ENCODE results near the gene MED22.
"Not testable (repeated sequence)": the region's sequence is repeated elsewhere in the genome, so short reads cannot be mapped to it uniquely, and the experiment has no call there.

The MED22 gene

DNA sequence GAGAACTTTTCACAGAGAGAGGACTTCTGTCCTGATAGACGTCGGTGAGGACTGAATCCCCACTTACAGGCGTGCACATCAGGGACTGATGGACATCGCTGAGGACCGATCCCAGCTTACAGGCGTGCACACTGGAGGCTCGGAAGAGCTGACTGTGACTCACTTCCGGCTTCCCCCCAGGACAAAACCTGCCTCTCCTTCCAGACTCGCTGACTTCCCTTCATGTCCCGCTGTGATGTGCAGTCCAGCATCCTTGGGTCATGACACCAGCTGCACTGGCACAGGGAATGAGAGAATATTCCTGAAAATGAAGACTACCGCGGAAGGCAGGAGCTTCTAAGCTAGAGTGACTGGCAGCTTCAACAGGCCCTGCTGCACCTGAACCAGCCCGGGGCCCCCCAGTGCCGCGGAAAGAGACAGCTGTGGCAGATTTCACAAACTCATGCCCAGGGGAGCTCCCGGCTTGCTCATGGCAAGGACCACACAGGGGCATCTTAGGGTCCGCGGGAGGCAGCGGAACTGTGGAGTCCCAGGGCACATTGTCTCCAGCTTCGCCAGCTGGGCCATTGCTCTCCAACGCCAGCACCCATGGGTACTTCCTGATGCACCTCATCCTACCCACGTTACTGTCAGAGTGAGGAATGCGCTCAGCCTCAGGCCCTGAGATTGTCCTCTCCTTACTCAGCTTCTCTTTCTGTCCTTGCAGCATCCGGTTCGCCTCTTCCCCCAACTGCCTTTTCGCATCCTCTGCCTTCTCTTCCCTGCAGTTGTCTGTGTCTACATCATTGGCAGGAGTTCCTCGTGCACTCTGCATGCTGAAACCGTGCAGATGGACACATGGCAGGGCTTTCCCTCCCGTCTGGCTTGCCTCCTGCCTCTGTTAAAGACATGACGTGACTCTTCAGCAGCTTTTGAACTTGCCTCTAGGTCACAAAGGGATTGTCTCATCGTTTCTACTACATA, 41.4 kb downstream of the MED22 start:
- no peak for DNase-seq (ENCODE audit: low read depth in 2 of 2)

DNA sequence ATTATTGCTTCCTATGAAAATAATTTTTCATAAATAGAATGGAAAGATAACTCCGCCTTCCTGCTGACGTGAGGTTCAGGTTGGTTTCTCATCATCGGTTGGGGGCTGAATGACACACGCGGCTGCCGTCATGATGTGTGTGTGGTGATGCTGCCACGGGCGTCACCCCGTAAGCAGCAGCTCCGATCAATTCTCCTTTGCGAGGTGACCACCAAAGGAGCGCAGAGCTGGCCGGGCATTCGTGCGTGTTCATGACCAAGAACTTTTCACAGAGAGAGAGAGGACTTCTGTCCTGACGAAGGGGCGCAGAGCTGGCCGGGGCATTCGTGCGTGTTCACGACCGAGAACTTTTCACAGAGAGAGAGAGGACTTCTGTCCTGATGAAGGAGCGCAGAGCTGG, 42.2 kb downstream of the MED22 start:
- no peak for DNase-seq (ENCODE audit: low read depth in 2 of 2)

DNA sequence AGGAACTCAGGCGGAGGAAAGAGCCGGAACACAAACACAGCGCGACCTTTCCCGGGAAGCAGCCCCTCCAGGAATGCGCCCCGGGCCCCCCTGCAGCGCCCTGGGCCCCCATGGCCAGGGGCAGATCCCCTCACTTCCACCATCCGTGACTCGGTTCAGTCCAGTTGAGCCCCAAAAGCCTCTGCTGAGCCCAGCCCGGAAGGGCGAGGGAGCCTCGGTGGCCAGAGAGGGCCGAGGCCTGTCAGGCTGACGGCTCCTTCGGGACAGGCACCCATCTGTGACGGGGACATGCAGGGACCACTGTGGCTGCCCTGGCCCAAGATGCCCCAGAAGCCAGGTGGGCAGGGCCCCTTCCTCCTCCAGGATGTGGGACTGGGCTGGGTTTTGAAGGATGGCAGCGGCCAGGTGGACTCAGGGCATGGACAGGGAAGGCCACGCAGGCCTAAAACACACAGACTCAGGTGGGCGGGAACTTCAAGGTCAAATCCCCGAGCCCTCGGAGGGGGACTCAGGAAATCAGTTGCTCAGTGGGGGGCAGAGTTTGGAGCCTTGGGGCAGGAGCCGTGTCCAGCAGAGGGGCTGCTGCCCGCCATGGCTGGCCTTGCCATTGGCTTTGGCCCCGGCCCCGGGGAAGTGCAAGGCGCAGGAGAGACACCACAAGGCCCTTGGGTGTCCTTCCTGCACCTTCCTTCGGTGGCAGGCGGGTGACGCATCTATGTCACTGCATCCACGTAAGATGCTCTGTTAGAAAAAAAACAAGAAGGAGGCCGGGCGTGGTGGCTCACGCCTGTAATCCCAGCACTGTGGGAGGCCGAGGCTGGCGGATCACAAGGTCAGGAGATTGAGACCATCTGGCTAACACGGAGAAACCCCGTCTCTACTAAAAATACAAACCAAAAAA, 43.2 kb downstream of the MED22 start:
- DNase-seq (ENCODE audit: low read depth in 2 of 2): no peak

DNA sequence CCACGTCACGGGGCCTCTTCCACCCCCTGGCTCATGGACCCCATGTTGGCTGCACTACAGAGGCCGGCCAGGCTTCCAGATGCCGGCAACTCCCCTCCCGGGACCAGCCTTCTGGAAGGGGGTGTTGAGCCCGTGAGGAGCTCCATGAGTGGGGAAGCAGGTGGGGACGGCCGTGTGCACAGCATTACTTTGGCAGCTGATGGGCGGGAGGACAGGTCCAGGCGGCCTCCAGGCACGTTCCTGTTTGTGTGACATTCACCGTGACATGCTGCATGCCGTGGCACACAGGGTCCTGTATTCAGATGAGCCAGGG, 43.8 kb downstream of the MED22 start:
- DNase-seq (ENCODE audit: low read depth in 2 of 2): no peak

DNA sequence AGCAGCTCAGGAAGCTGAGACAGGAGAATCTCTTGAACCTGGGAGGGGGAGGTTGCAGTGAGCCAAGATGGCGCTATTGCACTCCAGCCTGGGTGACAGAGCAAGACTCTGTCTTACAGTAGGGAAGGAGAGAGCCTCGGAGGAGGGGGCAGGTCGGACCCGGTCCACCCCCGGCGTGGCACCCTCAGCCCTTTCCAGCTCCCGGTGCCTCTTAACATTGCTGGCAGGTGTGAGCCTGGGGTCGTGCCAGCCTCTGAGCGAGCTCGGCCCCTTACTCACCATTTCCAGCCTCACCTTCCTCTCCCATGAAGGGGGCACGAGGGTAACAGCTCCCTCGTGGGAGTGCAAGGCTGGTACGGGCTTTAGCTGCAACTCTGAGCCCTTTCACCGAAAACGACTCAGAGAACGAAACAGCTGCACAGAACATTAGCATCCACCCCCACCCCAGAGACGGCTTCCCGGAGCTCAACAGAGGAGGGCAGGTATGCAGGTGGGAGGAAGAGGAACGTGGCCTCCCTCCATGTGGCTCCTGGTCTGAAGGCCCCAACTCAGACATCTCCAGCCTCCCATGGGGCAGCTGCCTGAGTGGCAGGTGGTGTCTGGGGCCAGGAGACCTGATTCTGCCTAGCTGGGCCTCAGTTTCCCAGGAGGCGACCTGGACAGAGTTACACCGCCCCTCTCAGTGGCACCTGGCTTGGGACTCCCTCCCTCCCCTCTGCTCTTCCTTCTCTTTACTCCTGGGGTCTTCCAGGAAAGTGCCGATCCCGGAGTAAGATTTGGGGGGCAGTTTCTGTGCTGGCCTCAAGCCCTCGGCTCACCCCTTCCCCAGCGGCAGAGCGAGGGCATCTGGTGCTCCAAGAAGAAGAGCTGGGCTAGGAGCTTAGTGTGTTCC, 44.4 kb downstream of the MED22 start:
- no peak for DNase-seq (ENCODE audit: low read depth in 2 of 2)

DNA sequence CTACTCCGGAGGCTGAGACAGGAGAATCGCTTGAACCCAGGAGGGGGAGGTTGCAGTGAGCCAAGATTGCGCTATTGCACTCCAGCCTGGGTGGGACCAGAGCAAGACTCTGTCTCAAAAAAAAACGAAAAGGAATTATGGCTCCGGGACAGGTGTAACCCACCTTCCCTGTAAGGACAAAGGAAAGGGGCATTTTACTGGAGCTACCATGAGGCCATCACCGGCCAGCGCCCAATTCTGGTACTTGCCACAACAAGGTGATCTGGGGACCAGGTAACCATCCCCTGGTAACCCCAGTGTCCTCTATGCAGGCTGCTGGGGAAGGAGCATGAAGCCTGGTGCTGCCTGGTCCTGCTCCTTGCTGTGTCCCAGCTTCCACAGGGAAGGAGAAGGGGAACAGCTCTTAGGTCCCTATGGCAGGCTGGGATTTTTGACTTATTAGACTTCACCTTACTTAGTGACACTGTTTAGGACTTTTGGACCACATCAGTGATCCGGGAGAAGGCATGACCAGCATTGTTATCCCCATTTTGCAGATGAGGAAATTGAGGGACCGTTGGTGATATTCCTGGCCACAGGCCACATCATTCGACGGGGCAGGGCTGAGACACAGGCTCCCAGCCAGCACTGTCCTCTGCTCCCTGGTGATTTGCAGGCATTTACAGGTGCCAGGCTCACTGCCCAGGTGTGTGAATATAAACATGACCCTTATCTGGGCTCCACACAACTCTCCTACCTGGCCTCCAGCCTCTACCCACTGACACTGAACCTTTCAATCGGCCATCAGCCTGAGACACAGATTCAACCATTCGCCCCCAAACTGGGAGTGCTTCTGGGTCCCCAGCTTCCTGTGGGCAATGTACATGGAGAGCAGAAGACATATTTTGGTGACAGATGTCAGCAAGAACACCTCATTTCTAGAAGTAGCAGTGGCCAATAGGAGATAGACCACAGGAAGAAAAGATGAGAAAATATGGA, 46.4 kb downstream of the MED22 start:
- no peak for DNase-seq (ENCODE audit: low read depth in 2 of 2)

DNA sequence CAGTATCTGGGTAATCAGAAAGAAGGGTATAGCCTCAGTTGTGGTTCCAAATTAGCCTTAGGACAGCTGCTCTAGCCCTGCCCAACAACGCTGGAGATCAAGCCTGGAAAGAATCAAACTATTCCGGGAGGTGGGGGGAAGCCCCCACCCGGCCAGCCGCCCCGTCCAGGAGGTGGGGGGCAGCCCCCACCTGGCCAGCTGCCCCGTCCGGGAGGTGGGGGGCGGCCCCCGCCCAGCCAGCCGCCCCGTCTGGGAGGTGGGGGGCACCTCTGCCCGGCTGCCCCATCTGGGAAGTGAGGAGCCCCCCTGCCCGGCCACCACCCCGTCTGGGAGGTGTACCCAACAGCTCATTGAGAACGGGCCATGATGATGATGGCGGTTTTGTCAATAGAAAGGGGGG, 47.9 kb downstream of the MED22 start:
- DNase-seq (ENCODE audit: low read depth in 2 of 2): not testable (repeated sequence)

DNA sequence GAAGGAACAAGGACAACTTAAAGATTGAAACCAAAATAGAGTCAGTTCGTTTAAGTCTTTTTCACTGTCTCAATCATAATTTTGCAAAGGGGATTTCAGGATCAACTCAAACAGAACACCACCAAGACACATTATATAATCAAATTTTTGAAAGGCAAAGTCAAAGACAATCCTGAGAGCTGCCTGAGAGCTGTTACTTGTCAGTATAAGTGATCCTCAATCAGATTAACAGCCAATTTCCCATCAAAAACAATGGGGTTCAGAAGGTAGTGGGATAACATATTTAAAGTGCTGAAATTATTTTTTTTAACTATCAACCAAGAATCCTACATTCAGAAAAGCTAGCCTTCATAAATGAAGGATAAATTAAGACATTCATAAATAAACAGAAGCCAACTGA, 53.7 kb downstream of the MED22 start:
- no peak for DNase-seq (ENCODE audit: low read depth in 2 of 2)

DNA sequence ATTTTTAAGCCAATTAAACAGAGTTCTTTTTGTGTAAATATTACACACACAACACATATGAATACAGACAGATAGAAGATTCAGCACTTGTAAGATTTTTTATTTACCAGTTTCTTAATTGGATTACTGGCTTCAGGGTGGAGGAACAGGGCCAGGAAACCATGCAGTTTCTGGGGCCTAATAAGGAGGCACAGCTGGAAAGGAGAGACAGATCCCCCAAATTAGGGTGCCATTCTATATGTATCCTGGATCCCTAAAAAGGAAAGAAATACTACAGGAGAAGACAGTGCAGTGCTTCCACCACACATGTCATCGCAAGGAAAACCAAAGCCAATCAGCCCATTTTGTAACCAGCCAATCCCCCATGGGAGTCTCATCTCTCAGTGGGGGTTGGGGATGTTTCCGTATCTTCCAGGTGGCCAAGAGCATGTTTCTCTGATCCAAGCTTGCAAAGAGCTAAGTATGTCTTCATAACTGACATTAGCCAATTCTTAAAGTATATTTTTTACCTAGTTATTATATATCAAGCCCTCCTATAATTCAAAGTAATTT, 57.1 kb downstream of the MED22 start:
- no peak for DNase-seq (ENCODE audit: low read depth in 2 of 2)
